Type B pancreatic cell (in vitro differentiated cells): ENCODE data around the gene RTKN2. TPM values are rescaled to one million over a fixed set of nuclear protein-coding genes. Genes with fewer than 3 reads are reported as not detected.
"Not testable (repeated sequence)": the region's sequence is repeated elsewhere in the genome, so short reads cannot be mapped to it uniquely, and the experiment has no call there.

Source experiments
- DNase-seq: peaks from one replicate; pipeline ENCODE4 v3.0.0; 2021; ENCODE audit warnings: mixed read lengths; ENCODE audit not compliant: unreplicated experiment; ENCODE audit errors: extremely low spot score
- H3K27ac Mint-ChIP-seq: 2 replicates; pipeline ENCODE4 v1.8.0; 2021; ENCODE audit warnings: mild to moderate bottlenecking, mixed read lengths
- H3K27me3 Mint-ChIP-seq: 2 replicates; pipeline ENCODE4 v1.8.0; 2021; ENCODE audit warnings: mixed read lengths
- H3K36me3 Mint-ChIP-seq: 2 replicates; pipeline ENCODE4 v1.8.0; 2021; ENCODE audit warnings: mixed read lengths
- H3K4me1 Mint-ChIP-seq: one replicate; pipeline ENCODE4 v1.8.0; 2021; ENCODE audit warnings: mixed read lengths; ENCODE audit not compliant: unreplicated experiment
- H3K4me3 Mint-ChIP-seq: 2 replicates; pipeline ENCODE4 v1.8.0; 2021; ENCODE audit warnings: mild to moderate bottlenecking, mixed read lengths
- H3K9me3 Mint-ChIP-seq: 2 replicates; pipeline ENCODE4 v1.8.0; 2021; ENCODE audit warnings: mixed read lengths
- CTCF ChIP-seq: fragments of 200-600 bp; sonication (generic); conservative IDR thresholded peaks from 2 replicates; pipeline ENCODE4 v1.5.0; 2021; ENCODE audit warnings: antibody characterized with exemption, mild to moderate bottlenecking
- total RNA-seq: library from RNA; stranded (reverse); gene quantifications from 2 replicates; pipeline ENCODE4 v1.2.1, GENCODE V29; 2021; ENCODE audit warnings: low replicate concordance

RTKN2 gene
- total RNA-seq, 1 donor from 2014 or later = 10.0 TPM

- no peak for TF ChIP-seq CTCF
- no peaks in the 10 kb centered on the region for H3K27me3 Mint-ChIP-seq
- no peaks in the 10 kb centered on the region for H3K36me3 Mint-ChIP-seq
- H3K4me1 Mint-ChIP-seq = peaks cover 10% of the 10 kb centered on the region
- no peaks in the 10 kb centered on the region for H3K9me3 Mint-ChIP-seq
- H3K4me3 Mint-ChIP-seq = no peak overlapping the region
- no peak for DNase-seq
- H3K27ac Mint-ChIP-seq = no peak overlapping the region
Measured at GRCh38 chr10:62306663-62307062, 38.0 kb upstream of the RTKN2 start.

DNA sequence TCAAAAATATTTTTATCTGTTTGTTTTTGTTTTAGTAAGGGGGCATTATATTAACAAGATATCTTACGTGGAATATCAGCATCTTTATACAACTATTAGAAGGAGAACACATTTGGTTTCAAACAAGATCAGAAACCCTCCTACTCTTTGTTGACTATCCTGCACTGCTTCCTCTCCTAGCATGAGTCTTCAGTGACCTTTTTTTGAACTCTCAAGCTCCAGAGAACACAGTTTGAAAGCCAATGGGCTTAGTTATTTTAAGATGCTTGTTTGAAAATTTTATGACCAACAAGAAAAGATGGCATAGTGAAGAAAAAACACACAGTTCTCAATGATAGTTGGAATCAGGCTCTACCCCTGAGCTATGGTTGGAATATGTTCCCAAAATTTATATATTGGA is 37.2 kb upstream of the RTKN2 start:
- H3K4me3 Mint-ChIP-seq = no peak overlapping the region

DNA sequence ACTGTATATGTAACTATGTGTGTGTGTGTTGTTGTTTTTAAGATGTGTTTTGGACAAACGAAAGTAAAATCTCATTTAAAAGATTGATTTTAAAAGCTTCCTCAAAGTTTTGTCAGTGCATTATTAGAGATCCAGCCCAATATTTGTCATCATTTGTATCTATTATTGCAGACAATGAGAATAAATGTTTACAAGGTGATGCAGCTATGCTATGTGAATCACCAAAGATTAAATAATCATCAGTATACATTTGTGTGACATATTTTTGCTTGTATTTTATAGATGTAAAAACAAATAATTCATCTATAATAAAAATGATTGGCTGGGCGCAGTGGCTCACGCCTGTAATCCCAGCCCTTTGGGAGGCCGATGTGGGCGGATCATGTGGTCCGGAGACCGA is 35.3 kb upstream of the RTKN2 start:
- Mint-ChIP-seq H3K27me3 (peaks cover 4% of the 10 kb centered on the region), H3K27ac (no peak overlapping the region), H3K4me1 (peaks cover 10% of the 10 kb centered on the region), H3K9me3 (no peaks in the 10 kb centered on the region), H3K4me3 (no peak overlapping the region), H3K36me3 (no peaks in the 10 kb centered on the region)
- TF ChIP-seq CTCF = no peak
- no peak for DNase-seq

More for the DNA sequence above, 37.2 kb upstream of the RTKN2 start:
- DNase-seq = no peak
- no peaks in the 10 kb centered on the region for H3K27me3 Mint-ChIP-seq
- H3K27ac Mint-ChIP-seq = no peak overlapping the region
- no peaks in the 10 kb centered on the region for H3K9me3 Mint-ChIP-seq
- TF ChIP-seq CTCF = no peak
- no peaks in the 10 kb centered on the region for H3K36me3 Mint-ChIP-seq
- peaks cover 10% of the 10 kb centered on the region for H3K4me1 Mint-ChIP-seq

GRCh38 chr10:62302760-62303159 is 34.1 kb upstream of the RTKN2 start:
- H3K4me1 Mint-ChIP-seq = peaks cover 10% of the 10 kb centered on the region
- DNase-seq = no peak
- no peaks in the 10 kb centered on the region for H3K9me3 Mint-ChIP-seq
- H3K4me3 Mint-ChIP-seq = no peak overlapping the region
- no peak for TF ChIP-seq CTCF
- H3K27ac Mint-ChIP-seq = no peak overlapping the region
- peaks cover 4% of the 10 kb centered on the region for H3K27me3 Mint-ChIP-seq
- no peaks in the 10 kb centered on the region for H3K36me3 Mint-ChIP-seq

DNA sequence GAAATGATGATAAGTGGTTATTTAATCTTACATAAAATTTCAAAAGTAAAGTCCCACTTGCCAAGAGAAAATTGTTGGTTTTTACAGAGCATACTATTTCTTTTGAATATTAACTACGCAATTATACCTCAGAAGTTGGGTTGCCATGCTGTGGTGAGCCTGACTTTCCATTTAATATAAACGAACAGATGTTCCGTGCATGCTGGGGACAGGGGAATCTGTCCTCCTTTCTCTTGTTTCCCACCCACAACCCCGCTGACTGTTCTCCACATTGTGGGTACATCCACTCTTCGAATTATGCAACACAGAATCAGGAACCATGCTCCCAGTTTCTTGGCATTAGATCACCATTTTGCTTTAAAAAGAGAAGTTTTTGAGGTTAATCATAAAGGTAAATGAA is 29.2 kb upstream of the RTKN2 start:
- Mint-ChIP-seq H3K27me3 (peaks cover 9% of the 10 kb centered on the region), H3K9me3 (no peaks in the 10 kb centered on the region), H3K4me3 (no peak overlapping the region), H3K36me3 (no peaks in the 10 kb centered on the region), H3K27ac (no peak overlapping the region), H3K4me1 (no peaks in the 10 kb centered on the region)
- DNase-seq = no peak
- TF ChIP-seq CTCF = no peak

DNA sequence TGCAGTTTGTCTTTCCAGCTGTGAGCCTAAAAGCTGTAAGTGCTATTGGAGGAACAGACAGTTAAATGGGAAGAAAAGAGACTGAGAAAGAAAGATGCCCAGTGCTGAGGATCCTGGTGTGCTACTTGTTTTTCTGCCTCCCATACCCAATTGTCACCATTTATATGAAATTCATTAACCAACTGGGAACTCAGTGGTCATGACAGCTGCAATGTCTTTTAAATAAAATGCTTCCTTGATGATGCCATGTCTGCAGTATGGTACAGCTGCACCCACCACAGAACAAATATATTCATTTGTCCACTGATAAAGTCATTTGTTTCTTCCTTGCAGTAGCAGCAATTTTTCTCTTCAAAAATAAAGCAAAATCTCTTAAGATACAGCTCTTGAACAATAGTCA is 15.6 kb upstream of the RTKN2 start:
- no peaks in the 10 kb centered on the region for H3K9me3 Mint-ChIP-seq
- TF ChIP-seq CTCF = no peak
- no peak overlapping the region for H3K4me3 Mint-ChIP-seq
- H3K4me1 Mint-ChIP-seq = no peaks in the 10 kb centered on the region
- no peaks in the 10 kb centered on the region for H3K36me3 Mint-ChIP-seq
- DNase-seq = no peak
- no peaks in the 10 kb centered on the region for H3K27me3 Mint-ChIP-seq
- no peak overlapping the region for H3K27ac Mint-ChIP-seq

GRCh38 chr10:62281348-62281747 is 12.7 kb upstream of the RTKN2 start:
- H3K27ac Mint-ChIP-seq, H3K4me3 Mint-ChIP-seq, H3K27me3 Mint-ChIP-seq, H3K9me3 Mint-ChIP-seq, DNase-seq, H3K4me1 Mint-ChIP-seq, H3K36me3 Mint-ChIP-seq: not testable (repeated sequence)

DNA sequence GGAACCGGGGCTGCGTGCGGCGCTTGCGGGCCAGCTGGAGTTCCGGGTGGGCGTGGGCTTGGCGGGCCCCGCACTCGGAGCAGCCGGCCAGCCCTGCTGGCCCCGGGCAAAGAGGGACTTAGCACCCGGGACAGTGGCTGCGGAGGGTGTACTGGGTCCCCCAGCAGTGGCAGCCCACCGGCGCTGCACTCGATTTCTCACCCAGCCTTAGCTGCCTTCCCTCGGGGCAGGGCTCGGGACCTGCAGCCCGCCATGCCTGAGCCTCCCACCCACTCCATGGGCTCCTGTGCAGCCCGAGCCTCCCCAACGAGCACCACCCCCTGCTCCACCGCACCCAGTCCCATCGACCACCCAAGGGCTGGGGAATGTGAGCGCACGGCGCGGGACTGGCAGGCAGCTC is 11.7 kb upstream of the RTKN2 start:
- not testable (repeated sequence) for H3K9me3 Mint-ChIP-seq, H3K36me3 Mint-ChIP-seq, H3K27me3 Mint-ChIP-seq, H3K4me1 Mint-ChIP-seq, H3K4me3 Mint-ChIP-seq, H3K27ac Mint-ChIP-seq, DNase-seq
